WTC11 (cell line): ENCODE data around the gene RAI1. TPM values are rescaled to one million over a fixed set of nuclear protein-coding genes. Genes with fewer than 3 reads are reported as not detected.
"Not testable (repeated sequence)": the region's sequence is repeated elsewhere in the genome, so short reads cannot be mapped to it uniquely, and the experiment has no call there.

Source experiments
- ATAC-seq: fragments of 200-7000 bp; cut with Tn5 transposase; 2 replicates; pipeline ENCODE4 v1.10.0; 2021; ENCODE audit warnings: mild to moderate bottlenecking, moderate library complexity
- CTCF ChIA-PET: fragments of 300-600 bp; sonication (Branson Sonifier 250); formaldehyde crosslinking; loops from one replicate; lab custom pipeline; 2021; ENCODE audit warnings: antibody characterized with exemption; lab: Charles Lee
- POLR2A ChIA-PET: fragments of 350-600 bp; sonication (Branson Sonifier 250); formaldehyde crosslinking; loops from one replicate; lab custom pipeline; 2021; ENCODE audit warnings: antibody characterized with exemption; lab: Charles Lee
- DNase-seq: peaks from one replicate; pipeline ENCODE4 v3.0.0; 2021; ENCODE audit warnings: low spot score
- H3K27ac Mint-ChIP-seq: 2 replicates; pipeline ENCODE4 v1.8.0; 2021; ENCODE audit warnings: mixed read lengths
- H3K27me3 Mint-ChIP-seq: 2 replicates; pipeline ENCODE4 v1.8.0; 2021; ENCODE audit warnings: low read depth, mild to moderate bottlenecking, moderate library complexity, mixed read lengths
- H3K36me3 Mint-ChIP-seq: 2 replicates; pipeline ENCODE4 v1.8.0; 2021; ENCODE audit warnings: mixed read lengths
- H3K4me1 Mint-ChIP-seq: 2 replicates; pipeline ENCODE4 v1.8.0; 2022; ENCODE audit warnings: mixed read lengths
- H3K4me3 Mint-ChIP-seq: 2 replicates; pipeline ENCODE4 v1.8.0; 2021; ENCODE audit warnings: mild to moderate bottlenecking, moderate library complexity, mixed read lengths
- H3K9me3 Mint-ChIP-seq: 2 replicates; pipeline ENCODE4 v1.8.0; 2021; ENCODE audit warnings: mixed read lengths
- ATF1 ChIP-seq: sonication (generic); formaldehyde crosslinking; IDR thresholded peaks from 2 replicates; pipeline ENCODE4 v1.8.1; 2023; ENCODE audit warnings: mild to moderate bottlenecking, moderate library complexity, missing genetic modification reagents
- EMX1 ChIP-seq: fragments of 250-450 bp; sonication (Bioruptor Pico); IDR thresholded peaks from 2 replicates; pipeline ENCODE4 v1.8.0; 2021; ENCODE audit warnings: mild to moderate bottlenecking
- GTF2I ChIP-seq: fragments of 250-450 bp; sonication (Bioruptor Pico); conservative IDR thresholded peaks from 2 replicates; pipeline ENCODE4 v1.4.0; 2021; ENCODE audit warnings: mild to moderate bottlenecking
- KAT7 ChIP-seq: sonication (generic); formaldehyde crosslinking; IDR thresholded peaks from 2 replicates; pipeline ENCODE4 v1.8.1; 2023; ENCODE audit warnings: missing genetic modification reagents, mild to moderate bottlenecking, borderline replicate concordance
- RORB ChIP-seq: fragments of 250-450 bp; sonication (Bioruptor Pico); IDR thresholded peaks from 2 replicates; pipeline ENCODE4 v1.9.0; 2021; ENCODE audit warnings: mild to moderate bottlenecking
- SMAD4 ChIP-seq: sonication (generic); formaldehyde crosslinking; IDR thresholded peaks from 2 replicates; pipeline ENCODE4 v1.8.0; 2022; ENCODE audit warnings: mild to moderate bottlenecking, missing genetic modification reagents
- ZBTB21 ChIP-seq: sonication (generic); formaldehyde crosslinking; IDR thresholded peaks from 2 replicates; pipeline ENCODE4 v1.8.1; 2023; ENCODE audit warnings: mild to moderate bottlenecking, missing genetic modification reagents, borderline replicate concordance
- ZNF219 ChIP-seq: sonication (generic); formaldehyde crosslinking; IDR thresholded peaks from 2 replicates; pipeline ENCODE4 v1.8.0; 2023; ENCODE audit warnings: missing genetic modification reagents, mild to moderate bottlenecking, borderline replicate concordance
- total RNA-seq: library from RNA; stranded (reverse); gene quantifications from 3 replicates; pipeline ENCODE4 v1.2.3, GENCODE V29; 2021
- TF ChIP-seq, protein P1 (sequence below): fragments of 200-600 bp; IDR thresholded peaks from 2 replicates; pipeline ENCODE4 v1.8.0; 2022; ENCODE audit warnings: antibody characterized with exemption
- TF ChIP-seq, protein P2 (sequence below): sonication (generic); formaldehyde crosslinking; IDR thresholded peaks from 2 replicates; pipeline ENCODE4 v1.8.1; 2022; ENCODE audit warnings: missing genetic modification reagents, borderline replicate concordance
- TF ChIP-seq, protein P3 (sequence below): sonication (generic); formaldehyde crosslinking; IDR thresholded peaks from 2 replicates; pipeline ENCODE4 v1.8.0; 2022; ENCODE audit warnings: mild to moderate bottlenecking, missing genetic modification reagents
- TF ChIP-seq, protein P4 (sequence below): sonication (generic); formaldehyde crosslinking; IDR thresholded peaks from 2 replicates; pipeline ENCODE4 v1.8.1; 2023; ENCODE audit warnings: mild to moderate bottlenecking, missing genetic modification reagents, moderate library complexity
- TF ChIP-seq, protein P5 (sequence below): fragments of 250-450 bp; sonication (Bioruptor Pico); IDR thresholded peaks from 2 replicates; pipeline ENCODE4 v1.8.0; 2021; ENCODE audit warnings: mild to moderate bottlenecking
- TF ChIP-seq, protein P6 (sequence below): sonication (generic); formaldehyde crosslinking; IDR thresholded peaks from 2 replicates; pipeline ENCODE4 v1.8.1; 2023; ENCODE audit warnings: mild to moderate bottlenecking, missing genetic modification reagents

RAI1 gene
- total RNA-seq, 1 experiment from 2014 or later: 12.7 TPM

DNA sequence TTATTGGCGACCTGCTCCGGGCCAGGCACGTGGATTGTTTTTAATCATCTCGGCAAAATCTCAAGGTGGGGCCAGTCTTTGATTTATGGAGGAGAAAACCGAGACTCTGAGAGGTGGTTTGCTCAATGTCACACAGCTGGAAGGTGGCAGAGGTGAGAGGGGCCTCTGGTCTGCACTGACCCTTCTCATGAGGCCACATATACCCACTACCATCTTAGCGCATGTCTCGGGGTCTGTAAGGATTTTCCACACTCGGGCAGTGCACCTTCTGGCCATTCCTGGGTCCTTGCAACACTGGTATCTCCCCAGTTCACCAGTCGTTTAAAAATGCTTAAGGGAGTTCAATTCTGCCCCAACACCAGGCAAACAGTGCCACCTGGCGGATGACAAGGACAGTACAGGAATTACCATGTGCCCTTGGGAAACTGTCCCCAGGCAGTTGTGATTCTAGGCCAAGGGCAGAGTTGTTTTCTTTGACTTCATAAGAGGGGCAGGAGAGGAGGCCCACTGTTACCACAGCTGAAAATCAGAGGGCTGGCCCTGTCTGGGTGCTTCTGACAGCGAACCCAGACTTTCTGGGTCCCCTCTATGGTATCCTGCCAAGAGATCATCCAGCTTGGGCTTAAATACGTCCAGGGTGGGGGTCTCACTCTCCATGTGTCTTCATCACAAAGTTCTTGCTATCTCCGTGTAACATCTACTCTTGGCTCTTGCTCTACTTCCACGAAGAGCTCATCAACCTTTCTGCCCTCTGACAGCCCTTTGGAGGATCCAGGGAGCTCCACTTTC lies 39.4 kb upstream of the RAI1 start:
- ChIA-PET CTCF (interaction anchor here (0.5 to 4.0 kb wide), 12 partner anchors 11 to 287 kb away, joined by 3 to 49 read pairs (median 4); partner anchors contain the start of gene RASD1), POLR2A (interaction anchor here (0.6 kb wide), 1 partner anchor 304 kb away, joined by 3 read pairs; no protein-coding TSS in a partner anchor)
- Mint-ChIP-seq H3K4me3 (no peak overlapping the region), H3K36me3 (peaks cover 4% of the 10 kb centered on the region), H3K4me1 (peaks cover 7% of the 10 kb centered on the region), H3K9me3 (peaks cover 15% of the 10 kb centered on the region), H3K27me3 (no peaks in the 10 kb centered on the region; the same call in 1 of the 2 replicates), H3K27ac (no peak overlapping the region)
- ATAC-seq: peak; percentile 96
- TF ChIP-seq SMAD4 (no peak), KAT7 (CRISPR knock-in tag) (no peak), ZNF219 (CRISPR knock-in tag) (no peak), ZBTB21 (CRISPR knock-in tag) (0 out of 2 replicates have a peak, but pooled peaks have one; percentile 40), ATF1 (no peak), RORB (CRISPR knock-in tag) (no peak), EMX1 (CRISPR knock-in tag) (no peak)
- TF ChIP-seq, protein P1, sequence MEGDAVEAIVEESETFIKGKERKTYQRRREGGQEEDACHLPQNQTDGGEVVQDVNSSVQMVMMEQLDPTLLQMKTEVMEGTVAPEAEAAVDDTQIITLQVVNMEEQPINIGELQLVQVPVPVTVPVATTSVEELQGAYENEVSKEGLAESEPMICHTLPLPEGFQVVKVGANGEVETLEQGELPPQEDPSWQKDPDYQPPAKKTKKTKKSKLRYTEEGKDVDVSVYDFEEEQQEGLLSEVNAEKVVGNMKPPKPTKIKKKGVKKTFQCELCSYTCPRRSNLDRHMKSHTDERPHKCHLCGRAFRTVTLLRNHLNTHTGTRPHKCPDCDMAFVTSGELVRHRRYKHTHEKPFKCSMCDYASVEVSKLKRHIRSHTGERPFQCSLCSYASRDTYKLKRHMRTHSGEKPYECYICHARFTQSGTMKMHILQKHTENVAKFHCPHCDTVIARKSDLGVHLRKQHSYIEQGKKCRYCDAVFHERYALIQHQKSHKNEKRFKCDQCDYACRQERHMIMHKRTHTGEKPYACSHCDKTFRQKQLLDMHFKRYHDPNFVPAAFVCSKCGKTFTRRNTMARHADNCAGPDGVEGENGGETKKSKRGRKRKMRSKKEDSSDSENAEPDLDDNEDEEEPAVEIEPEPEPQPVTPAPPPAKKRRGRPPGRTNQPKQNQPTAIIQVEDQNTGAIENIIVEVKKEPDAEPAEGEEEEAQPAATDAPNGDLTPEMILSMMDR: peak; percentile 91
- TF ChIP-seq, protein P2, sequence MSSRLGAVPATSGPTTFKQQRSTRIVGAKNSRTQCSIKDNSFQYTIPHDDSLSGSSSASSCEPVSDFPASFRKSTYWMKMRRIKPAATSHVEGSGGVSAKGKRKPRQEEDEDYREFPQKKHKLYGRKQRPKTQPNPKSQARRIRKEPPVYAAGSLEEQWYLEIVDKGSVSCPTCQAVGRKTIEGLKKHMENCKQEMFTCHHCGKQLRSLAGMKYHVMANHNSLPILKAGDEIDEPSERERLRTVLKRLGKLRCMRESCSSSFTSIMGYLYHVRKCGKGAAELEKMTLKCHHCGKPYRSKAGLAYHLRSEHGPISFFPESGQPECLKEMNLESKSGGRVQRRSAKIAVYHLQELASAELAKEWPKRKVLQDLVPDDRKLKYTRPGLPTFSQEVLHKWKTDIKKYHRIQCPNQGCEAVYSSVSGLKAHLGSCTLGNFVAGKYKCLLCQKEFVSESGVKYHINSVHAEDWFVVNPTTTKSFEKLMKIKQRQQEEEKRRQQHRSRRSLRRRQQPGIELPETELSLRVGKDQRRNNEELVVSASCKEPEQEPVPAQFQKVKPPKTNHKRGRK (CRISPR knock-in tag): no peak
- TF ChIP-seq, protein P3, sequence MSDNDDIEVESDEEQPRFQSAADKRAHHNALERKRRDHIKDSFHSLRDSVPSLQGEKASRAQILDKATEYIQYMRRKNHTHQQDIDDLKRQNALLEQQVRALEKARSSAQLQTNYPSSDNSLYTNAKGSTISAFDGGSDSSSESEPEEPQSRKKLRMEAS (CRISPR knock-in tag): 0 out of 2 replicates have a peak, but pooled peaks have one; percentile 16
- TF ChIP-seq, protein P4, sequence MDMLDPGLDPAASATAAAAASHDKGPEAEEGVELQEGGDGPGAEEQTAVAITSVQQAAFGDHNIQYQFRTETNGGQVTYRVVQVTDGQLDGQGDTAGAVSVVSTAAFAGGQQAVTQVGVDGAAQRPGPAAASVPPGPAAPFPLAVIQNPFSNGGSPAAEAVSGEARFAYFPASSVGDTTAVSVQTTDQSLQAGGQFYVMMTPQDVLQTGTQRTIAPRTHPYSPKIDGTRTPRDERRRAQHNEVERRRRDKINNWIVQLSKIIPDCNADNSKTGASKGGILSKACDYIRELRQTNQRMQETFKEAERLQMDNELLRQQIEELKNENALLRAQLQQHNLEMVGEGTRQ (CRISPR knock-in tag): 0 out of 2 replicates have a peak, but pooled peaks have one; percentile 23
- TF ChIP-seq, protein P5, sequence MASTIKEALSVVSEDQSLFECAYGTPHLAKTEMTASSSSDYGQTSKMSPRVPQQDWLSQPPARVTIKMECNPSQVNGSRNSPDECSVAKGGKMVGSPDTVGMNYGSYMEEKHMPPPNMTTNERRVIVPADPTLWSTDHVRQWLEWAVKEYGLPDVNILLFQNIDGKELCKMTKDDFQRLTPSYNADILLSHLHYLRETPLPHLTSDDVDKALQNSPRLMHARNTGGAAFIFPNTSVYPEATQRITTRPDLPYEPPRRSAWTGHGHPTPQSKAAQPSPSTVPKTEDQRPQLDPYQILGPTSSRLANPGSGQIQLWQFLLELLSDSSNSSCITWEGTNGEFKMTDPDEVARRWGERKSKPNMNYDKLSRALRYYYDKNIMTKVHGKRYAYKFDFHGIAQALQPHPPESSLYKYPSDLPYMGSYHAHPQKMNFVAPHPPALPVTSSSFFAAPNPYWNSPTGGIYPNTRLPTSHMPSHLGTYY (CRISPR knock-in tag): no peak
- DNase-seq: peak; percentile 85

DNA sequence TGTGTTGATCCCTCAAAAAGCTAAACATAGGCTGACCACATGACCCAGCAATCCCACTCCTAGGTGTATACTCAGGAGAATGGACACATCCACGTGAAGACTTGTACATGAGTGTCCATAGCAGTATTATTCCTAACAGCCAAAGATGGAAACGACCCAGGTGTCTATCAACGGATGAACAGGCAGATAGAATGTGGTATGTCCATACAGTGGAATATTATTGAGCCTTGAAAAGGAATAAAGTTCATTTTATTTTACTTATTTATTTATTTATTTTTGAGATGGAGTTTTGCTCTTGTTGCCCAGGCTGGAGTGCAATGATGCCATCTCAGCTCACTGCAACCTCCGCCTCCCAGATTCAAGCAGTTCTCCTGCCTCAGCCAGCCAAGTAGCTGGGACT lies 36.1 kb upstream of the RAI1 start:
- H3K27ac Mint-ChIP-seq, H3K4me3 Mint-ChIP-seq, POLR2A ChIA-PET, H3K27me3 Mint-ChIP-seq, DNase-seq, H3K36me3 Mint-ChIP-seq, ATAC-seq, H3K4me1 Mint-ChIP-seq, CTCF ChIA-PET: not testable (repeated sequence)
- TF ChIP-seq GTF2I (CRISPR knock-in tag): peak; percentile 75; the same call in 1 of the 2 replicates
- H3K9me3 Mint-ChIP-seq: peaks cover 21% of the 10 kb centered on the region

DNA sequence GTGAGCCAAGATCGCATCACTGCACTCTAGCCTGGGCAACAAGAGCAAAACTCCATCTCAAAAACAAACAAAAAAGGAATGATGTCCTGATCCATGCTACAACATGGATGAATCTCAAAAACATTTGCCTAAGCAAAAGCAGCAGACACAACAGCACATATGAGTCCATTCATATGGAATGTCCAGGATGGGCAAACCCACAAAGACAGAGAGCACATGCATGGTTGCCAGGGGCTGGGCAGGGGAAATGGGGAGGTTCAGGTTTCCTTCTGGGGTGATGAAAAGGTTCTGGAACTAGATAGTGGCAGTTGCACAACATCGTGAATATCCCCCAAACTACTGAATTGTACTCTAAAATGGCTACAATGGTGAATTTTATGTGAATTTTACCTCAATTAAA lies 35.3 kb upstream of the RAI1 start:
- peaks cover 5% of the 10 kb centered on the region for H3K27me3 Mint-ChIP-seq
- no peak for ATAC-seq
- no peak for DNase-seq
- H3K36me3 Mint-ChIP-seq: peaks cover 4% of the 10 kb centered on the region
- ChIA-PET CTCF (no interaction called here), POLR2A (no interaction called here)
- H3K9me3 Mint-ChIP-seq: peaks cover 27% of the 10 kb centered on the region
- peaks cover 4% of the 10 kb centered on the region; the same call in 1 of the 2 replicates for H3K4me1 Mint-ChIP-seq
- TF ChIP-seq, protein P6, sequence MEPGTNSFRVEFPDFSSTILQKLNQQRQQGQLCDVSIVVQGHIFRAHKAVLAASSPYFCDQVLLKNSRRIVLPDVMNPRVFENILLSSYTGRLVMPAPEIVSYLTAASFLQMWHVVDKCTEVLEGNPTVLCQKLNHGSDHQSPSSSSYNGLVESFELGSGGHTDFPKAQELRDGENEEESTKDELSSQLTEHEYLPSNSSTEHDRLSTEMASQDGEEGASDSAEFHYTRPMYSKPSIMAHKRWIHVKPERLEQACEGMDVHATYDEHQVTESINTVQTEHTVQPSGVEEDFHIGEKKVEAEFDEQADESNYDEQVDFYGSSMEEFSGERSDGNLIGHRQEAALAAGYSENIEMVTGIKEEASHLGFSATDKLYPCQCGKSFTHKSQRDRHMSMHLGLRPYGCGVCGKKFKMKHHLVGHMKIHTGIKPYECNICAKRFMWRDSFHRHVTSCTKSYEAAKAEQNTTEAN: no peak
- H3K4me3 Mint-ChIP-seq: no peak overlapping the region
- no peak overlapping the region for H3K27ac Mint-ChIP-seq
